GM18526 (cell line): Measurements from ENCODE around the gene DPM2.

Source experiments
- POLR2A ChIP-seq: IDR thresholded peaks from 3 replicates; pipeline ENCODE4 v1.6.1; 2011; ENCODE audit not compliant: insufficient read length; ENCODE audit errors: extremely low read depth

The DPM2 gene, protein sequence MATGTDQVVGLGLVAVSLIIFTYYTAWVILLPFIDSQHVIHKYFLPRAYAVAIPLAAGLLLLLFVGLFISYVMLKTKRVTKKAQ

DNA sequence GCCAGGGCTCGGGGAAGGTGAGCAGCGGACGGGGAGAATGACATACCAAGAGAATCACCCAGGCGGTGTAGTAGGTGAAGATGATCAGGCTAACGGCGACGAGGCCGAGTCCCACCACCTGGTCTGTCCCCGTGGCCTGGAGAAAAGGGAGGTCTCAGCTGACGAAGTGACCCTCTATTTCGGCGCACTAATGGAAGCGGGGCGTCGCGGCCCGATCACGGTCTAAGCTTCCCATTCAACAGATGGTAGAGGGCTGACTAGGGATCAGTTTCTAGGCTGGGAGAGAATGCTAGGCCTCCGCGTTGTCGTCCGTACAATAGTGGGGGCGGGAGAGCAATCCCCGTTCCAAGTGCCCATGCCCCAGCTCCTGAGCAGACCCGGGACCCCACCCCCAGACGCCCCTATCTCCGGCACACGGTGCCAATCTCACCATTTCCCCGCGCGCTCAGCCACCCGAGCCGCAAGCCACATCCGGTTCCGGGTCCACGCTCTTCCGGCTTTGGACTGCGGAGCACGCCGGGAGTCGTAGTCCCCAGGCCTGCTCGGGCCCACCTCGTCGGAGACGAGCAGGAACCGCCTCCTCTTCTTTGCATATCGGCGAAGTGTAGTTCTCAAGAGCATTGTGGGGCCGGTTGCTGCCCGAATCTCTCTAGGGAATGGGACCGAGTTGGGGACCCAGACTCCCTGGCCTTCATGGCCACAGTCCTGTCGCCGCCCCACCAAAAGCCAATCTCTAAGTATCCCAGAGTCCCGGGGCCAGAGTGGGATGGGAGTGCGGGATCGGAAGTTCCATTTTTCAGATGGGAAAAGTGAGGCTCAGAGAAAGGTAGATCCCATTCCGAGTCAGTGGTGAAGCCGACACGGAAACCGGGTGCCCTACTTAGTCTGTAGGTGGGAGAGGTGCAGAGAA lies at the start of gene DPM2:
DPM2 (minus strand) TSS at position 467 of the 910 bp plus-strand sequence; CDS start at position 433, 34 bp downstream.
- TF ChIP-seq POLR2A, result peak; percentile 70

DNA sequence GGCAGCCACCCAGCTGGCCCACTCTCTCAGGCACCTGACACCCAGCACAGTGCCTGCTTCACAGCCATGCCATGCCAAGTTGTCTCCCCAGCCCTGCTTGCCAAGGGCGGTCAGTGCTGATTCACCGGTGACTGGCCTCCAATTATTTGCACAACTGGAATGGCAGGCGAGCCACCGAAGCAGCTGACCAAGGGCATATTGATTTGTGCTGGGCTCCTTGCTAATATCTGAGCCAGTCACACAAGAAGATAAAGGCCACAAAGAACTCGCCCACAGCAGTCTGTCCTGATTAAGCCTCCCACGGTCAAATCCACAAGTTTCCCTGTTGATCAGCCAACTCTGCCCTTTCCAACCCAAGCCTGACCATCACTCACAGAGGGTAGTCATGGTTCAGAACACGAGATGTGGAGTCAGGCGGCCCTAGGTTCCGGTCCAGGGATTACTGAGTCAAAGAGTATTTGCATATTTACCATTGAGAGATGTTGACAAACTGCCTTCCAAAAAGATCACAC lies 49.5 kb upstream of the DPM2 start:
- TF ChIP-seq POLR2A, result no peak

DNA sequence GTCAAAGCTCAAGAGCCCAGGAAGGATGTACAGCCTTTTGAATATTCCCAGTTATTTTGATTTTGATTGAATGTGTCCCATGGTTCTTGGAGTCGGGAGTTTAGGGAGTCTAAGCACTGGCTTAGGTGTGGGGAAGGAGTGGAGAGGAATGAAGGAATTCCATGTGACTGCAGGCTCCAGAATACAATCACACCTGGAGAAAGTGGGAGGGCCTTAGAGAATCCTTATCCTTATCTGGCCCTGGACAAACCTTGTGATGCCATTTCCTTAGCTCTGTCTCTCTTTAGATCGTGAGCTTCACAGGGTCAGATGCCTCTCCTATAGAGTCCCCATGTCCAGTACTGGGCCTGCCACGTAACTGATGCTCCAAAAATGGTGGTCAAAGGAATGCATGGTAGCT lies 47.4 kb upstream of the DPM2 start:
- TF ChIP-seq POLR2A, result no peak

DNA sequence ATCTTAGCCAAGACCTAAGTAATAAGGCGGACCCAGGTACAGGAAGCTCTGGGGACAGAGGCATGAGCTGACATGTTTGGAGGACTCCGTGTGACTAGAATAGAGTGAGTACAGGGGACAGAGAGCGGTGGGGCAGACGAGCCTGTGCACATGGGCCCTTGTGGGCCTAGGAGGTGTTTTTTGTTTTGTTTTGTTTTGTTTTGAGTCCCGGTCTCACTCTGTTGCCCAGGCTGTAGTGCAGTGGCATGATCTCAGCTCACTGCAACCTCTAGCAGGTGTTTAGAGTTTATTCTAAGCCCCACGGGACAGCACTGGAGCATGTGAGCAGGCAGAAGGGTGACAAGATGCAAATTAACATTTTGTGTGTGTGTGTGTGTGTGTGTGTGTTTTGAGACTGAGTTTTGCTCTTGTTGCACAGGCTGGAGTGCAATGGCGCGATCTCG lies 46.2 kb upstream of the DPM2 start:
- no peak for TF ChIP-seq POLR2A

DNA sequence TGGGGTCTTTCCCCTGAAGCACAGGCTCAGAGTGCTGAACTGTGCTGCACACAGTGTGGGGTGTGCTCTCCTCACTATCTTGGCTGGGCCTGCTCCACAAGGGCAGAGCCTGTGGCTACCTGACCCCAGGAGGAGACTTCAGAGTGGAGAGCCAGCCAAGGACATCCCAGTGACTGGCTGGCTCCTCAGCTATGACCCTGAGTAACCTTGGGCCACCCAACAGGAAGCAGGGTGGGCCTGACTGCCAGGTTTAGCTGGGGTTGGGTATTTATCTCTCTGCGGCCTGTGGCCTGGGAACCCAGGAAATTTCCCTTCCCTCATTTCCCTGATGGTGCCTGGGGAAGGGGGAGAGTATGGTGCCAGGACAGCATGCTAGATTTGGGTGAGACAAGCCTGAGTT lies 45.3 kb upstream of the DPM2 start:
- no peak for TF ChIP-seq POLR2A

DNA sequence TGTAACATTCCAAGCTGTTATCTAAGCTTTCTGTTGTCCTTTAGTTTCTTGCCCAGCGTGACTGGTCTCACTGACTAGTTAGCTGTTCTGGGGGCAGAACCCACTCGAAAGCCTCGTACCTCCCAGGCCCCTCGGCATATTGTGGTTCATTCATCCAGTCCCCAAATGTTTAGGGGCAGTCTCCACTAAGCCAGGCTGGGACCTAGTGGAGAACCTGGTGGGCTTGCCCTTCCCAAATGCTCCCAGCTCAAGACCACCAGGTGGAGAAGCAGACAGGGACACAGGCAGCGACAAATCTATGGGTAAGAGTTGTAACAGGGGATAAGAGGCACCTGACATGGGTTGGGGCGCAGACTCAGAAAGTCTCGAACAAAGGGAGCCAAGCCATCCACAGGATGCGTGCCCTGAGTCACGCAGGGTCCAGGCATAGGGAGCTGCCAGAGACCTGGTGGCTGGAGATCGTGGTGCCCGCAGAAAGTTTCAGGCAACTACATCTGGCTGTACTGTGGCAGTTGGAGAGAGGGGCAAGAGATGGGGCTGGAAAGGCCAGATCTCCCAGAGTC lies 44.0 kb upstream of the DPM2 start:
- TF ChIP-seq POLR2A, result no peak

DNA sequence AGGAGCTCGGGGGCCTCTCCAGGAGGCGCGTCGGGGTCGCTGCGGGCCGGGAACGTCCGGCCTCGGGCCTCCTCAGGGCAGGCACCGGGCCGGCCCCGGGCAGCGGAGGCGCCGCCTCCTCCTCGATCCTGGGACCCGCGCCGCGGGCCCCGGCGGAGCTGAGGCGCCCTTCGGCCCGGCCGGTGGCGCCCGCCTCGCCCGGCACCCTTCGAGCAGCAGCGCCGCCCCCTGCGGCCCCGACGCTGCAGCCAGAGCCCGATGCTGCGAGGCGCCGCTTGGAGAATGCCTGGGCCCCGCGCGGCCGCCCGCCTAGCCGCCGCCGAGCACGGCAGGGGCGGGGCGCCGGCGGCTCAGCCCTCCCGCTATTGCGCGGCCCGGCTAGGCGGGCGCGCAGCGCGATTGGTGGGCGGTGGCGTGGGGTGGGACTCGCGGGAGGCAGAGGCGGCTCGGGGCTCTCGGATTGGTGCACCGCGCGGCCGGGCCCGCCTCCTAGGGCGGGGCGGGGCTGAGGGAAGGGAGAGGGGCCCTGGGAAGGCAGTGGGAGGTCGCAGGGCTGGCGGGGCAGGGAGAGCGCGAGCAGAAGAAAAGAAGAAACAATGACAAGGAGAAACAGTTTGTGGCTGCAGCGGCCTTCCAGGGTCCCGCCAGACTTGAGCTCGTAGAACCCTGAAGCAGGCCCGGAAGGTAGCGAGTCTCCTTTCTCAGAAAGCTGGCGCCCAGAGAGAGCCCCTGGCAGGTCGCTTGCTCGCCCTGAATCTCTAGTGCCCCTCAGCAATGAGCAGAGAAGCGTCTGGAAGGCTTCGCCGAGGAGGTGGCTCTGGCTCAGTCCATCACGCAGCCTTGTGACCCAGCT lies 43.3 kb upstream of the DPM2 start, which contains the start of gene EEIG1:
EEIG1 (minus strand) TSS at position 284 of the 853 bp plus-strand sequence. CDS start 852 bp downstream, outside the sequence.
- TF ChIP-seq POLR2A, result peak; percentile 74

DNA sequence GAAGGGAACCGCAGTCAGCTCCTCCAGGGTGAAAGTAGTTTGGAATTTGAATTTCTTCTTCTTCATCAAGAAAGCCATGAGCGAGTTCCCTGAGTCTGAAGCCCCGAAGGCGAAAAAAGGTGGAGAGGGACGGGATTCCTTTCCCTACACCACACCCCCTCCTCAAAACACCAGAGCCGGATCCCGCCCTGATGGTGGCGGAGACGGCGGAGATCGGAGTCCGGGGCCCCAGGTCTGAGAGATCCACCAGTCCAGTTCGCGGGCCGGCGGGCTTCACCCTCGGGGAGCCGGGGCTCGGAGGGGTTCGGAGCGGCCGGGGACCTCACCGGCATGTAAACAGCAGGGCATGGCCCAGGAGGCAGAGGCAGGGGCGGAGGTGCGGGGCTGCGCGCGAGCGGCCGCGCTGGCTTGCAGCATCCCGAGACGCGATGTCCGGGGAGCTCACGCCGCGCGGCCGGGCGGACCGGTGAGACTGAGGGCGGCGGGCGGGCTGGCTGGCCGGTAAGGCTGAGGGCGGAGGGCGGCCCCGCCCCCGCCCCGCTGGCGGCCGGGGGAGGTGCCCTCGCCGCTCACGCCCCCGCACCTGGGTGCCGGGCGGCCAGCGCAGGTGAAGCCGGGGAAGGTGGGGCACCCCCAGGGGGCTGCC lies 42.5 kb upstream of the DPM2 start:
- TF ChIP-seq POLR2A, result no peak

DNA sequence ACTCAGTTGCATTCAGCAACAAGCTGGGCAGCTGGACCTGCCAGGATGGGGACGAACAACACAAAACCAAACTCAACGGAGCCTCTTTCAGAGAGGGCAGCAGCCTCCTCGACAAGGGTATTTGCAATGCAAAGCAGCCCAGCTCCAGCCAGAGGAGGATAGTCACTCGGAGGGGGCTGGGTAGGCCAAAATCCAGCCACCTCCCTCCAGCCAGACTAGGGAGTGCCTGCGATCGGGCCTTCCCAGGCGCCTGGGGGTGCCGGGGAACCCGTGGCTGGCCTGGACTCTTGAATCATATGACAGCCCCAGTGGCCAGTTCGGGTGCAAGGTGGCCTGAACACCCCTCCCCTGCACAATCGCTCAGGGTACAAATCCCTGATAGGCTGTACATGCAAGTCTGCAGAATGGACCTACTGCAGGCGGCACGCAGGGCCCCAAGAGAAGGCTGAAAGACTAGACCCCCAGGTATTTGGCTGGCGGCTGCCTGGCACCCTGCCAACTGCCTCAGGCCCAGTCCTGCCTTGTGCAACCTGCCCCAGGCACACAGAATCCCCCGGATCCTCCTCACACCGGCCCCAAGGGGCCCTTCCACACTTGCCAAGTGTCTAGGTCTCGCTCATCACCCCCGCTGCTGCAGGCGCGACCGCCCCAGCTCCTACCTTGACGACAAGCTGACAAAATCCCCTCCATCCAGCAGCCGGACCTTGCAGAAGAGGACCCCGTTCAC lies 41.8 kb upstream of the DPM2 start:
- peak; percentile 55 for TF ChIP-seq POLR2A

DNA sequence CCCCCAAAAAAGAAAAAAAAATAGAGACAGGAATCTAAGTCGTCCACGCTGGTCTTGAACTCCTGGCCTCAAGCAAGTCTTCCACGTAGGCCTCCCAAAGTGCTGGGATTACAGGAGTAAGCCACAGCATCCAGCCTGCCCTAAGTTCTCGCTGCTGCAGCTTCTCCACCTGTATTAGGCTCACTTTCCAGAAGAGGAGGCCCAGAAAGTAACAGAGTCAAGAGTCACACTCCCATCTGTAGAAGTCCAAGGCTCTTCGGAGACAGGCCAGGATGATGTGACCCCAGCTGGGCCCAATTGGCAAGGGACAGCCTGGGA lies 41.3 kb upstream of the DPM2 start:
- no peak for TF ChIP-seq POLR2A

DNA sequence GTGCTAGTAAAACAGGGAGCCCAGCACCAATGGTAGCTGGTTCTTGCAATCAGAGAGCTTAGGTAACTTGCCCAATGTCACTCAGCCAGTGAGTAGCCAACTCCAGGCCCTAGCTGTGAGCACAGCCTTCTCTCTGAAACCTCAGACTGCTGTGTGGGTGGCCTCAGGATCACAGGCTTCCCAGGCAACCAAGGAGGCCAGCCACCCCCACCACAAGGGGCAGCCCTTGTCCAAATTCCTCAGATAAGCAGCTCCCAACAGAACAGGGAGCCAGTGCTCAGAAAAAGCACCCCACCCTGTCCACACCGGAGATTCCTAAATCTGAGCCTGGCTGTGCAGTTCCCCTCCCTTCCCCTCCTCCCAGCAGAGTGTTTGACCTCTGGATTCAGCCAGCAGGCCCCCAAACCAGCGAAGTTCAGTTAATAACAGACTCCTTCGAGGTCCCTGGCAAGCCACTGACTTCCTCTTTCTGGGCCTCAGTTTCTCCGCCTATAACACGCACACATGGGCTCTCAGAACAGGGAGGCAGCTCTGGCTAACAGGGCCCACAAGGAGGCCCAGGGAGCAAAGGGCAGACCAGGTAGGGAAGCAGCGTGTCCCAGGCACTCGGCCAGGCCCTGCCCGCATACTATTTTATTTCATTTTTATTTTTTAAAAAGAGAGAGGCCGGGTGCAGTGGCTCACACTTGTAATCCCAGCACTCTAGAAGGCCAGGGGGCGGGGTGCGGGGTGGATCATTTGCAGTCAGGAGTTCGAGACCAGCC lies 40.4 kb upstream of the DPM2 start:
- no peak for TF ChIP-seq POLR2A

DNA sequence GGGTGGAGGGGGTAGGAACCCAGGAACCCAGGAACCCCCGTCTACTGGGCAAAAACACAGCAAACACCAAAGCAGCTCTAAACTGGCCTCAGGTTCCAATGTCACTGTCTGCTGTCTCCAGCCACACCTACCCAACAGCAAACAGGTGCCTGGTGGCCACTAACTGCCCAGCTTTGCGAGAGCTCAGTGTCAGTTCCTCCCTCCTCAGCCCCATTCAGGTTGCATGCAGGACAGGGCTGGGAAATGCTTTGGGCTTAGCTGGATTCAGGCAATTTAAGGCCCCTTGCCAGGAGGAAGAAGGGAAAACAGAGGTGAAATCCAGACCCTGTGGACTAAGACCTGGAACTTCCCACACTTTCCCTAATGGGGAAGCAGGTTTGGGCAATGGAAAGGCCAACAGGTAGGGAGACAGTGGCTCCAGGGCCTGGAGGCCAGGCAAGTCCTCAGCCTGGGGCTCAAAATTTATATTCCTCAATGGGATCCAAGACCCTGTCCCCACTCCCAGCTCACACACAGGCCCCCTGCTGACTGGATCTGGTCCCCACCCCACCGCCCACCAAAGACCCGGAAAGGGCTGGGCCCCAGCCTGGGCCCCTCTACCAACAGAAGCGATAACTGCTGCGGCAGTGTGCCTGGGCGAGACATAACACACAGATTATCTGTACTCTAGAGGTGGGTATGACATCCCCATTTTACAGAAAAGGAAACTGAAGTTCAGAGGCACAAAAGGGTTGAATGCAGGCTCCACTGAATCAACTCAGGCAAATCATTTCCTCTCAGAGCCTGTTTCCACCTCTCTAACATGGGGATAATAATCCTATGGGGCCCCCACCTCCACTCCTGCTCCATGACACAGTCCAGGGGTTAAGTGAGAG lies 39.6 kb upstream of the DPM2 start:
- no peak for TF ChIP-seq POLR2A
